ENCODE data around the gene GJA8.
"Not testable (repeated sequence)": the region's sequence is repeated elsewhere in the genome, so short reads cannot be mapped to it uniquely, and the experiment has no call there.

DNA sequence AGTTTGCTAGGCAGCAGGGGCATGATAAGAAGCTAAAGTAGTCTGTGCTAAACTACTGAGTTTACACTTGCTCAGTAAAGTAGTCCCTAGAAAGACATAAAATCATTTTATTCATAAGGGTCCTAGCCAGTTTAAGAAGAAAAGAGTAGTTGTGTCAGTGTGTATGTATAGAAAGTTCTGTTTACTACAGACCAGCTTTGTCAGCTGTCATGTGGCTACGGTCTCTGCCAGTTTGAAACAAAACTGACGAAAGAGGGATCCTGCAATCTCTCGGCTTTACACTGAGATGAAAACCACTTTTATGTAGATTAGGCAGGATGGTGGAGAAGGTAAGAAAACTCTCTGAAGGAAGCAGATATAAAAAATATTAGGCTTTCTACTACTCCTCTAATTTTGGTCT lies 32.7 kb downstream of the GJA8 start:
- TF ChIP-seq CTCF (conservative IDR thresholded peaks at IDR 0.05; ENCODE audit: low read length); EZH2phosphoT487 (IDR thresholded peaks at IDR 0.05; ENCODE audit: borderline replicate concordance, low read depth, low read length): not testable (repeated sequence)
